ENCODE results near the gene WDR75.
"Not testable (repeated sequence)": the region's sequence is repeated elsewhere in the genome, so short reads cannot be mapped to it uniquely, and the experiment has no call there.

DNA sequence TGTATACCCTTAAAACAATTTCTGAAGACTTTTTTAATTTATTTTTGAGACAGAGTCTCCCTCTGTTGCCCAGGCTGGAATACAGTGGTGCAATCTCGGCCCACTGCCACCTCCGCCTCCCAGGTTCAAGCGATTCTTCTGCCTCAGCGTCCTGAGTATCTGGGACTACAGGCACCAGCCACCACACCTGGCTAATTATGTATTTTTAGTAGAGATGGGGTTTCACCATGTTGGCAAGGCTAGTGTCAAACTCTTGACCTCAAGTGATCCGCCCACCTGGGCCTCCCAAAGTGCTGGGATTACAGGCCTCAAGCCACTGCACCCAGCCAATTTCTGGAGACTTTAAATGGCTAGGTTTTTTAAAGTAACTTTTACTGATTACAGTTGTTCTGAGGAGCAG is 37.0 kb downstream of the WDR75 start:
- TF ChIP-seq POLR2A, TAF1, SPI1, POLR2AphosphoS5, POU2F2 (IDR thresholded peaks at IDR 0.05; ENCODE audit: low read depth, low read length): not testable (repeated sequence)
